Sigmoid colon (tissue), 7 donors: ENCODE results near the gene CRY2. TPM values are rescaled to one million over a fixed set of nuclear protein-coding genes. Genes with fewer than 3 reads are reported as not detected.

ENCODE experiments used
- DNase-seq: peaks from one replicate; pipeline ENCODE4 v3.0.0-alpha.2; 2019
- H3K27ac ChIP-seq, 4 donors: fragments of 200-600 bp; sonication (generic); one replicate each; pipeline ENCODE4 v1.5.1; 2016 to 2019; ENCODE audit warnings: mild to moderate bottlenecking in 1 of 4
- H3K27me3 ChIP-seq, 3 donors: fragments of 200-600 bp; sonication (generic); one replicate each; pipeline ENCODE4 v1.5.1; 2019; ENCODE audit warnings: mild to moderate bottlenecking in 1 of 3
- H3K36me3 ChIP-seq, 4 donors: fragments of 200-600 bp; sonication (generic); one replicate each; pipeline ENCODE4 v1.5.1; 2016 to 2019
- H3K4me1 ChIP-seq, 4 donors: fragments of 200-600 bp; sonication (generic); one replicate each; pipeline ENCODE4 v1.5.1; 2017 to 2019
- H3K4me3 ChIP-seq, 4 donors: fragments of 200-600 bp; sonication (generic); one replicate each; pipeline ENCODE4 v1.5.1; 2017 to 2019; ENCODE audit warnings: mild to moderate bottlenecking in 2 of 4, moderate library complexity in 1 of 4
- H3K9me3 ChIP-seq, 4 donors: fragments of 200-600 bp in 3 of 4; sonication (generic) in 3 of 4; one replicate each; pipeline versions ENCODE4 v1.5.1 to v1.6.1; 2013 to 2019
- CTCF ChIP-seq, 4 experiments: fragments of 450-650 bp in 3 of 4; fragments of 200-600 bp in 1 of 4; IDR thresholded peaks; one replicate each; pipeline ENCODE4 v1.5.1; 2016 to 2019; ENCODE audit warnings: antibody characterized with exemption in 4 of 4, mild to moderate bottlenecking in 3 of 4, moderate library complexity in 2 of 4
- EP300 ChIP-seq, 4 donors: sonication (generic); formaldehyde crosslinking; IDR thresholded peaks; one replicate each; pipeline ENCODE4 v1.6.1; 2017; ENCODE audit warnings: antibody characterized with exemption in 4 of 4
- POLR2A ChIP-seq, 2 donors: fragments of 450-650 bp; IDR thresholded peaks; one replicate each; pipeline ENCODE4 v1.6.1; 2016; ENCODE audit warnings: antibody characterized with exemption in 2 of 2, mild to moderate bottlenecking in 2 of 2, moderate library complexity in 2 of 2
- POLR2AphosphoS5 ChIP-seq, 4 donors: sonication (generic); formaldehyde crosslinking; IDR thresholded peaks; one replicate each; pipeline ENCODE4 v1.6.1; 2017; ENCODE audit warnings: antibody characterized with exemption in 4 of 4
- WGBS, 2 donors: extraction: QIAGEN DNeasy Blood & Tissue Kit; methylation state at CpG; one replicate each; pipeline ENCODE4 v1.1.7; 2013; 5-methylcytosine and 5-hydroxymethylcytosine counted together
- intact Hi-C: fragments of 100-400 bp; cut with DNase I; formaldehyde crosslinking; loops from one replicate; pipeline ENCODE4 v1.15.1; 2023
- polyA plus RNA-seq, 3 donors: library from polyadenylated mRNA; stranded (reverse); fragments of 200-250 nt; gene quantifications; one replicate each; pipeline ENCODE4 v1.2.3, GENCODE V29; 2013
- total RNA-seq, 4 donors: library from RNA; depleted of rRNA; stranded (reverse); fragments of >200 nt; gene quantifications; one replicate each; pipeline ENCODE4 v1.1.0, GENCODE V29; 2016
- donor health status: healthy with polysubstance abuse.
- donor health status: Bipolar disorder and iron deficiency.
- donor health status: healthy.

The CRY2 gene
- total and polyA plus RNA-seq, 7 donors: 5.3 to 49.3 (median 27.5) TPM

GRCh38 chr11:45918962-45919675 lies 71.8 kb downstream of the CRY2 start:
- no peak for TF ChIP-seq POLR2A (IDR thresholded peaks at IDR 0.05)
- TF ChIP-seq EP300 (IDR thresholded peaks at IDR 0.05): no peak
- no peak for TF ChIP-seq CTCF (IDR thresholded peaks at IDR 0.05)
- TF ChIP-seq POLR2AphosphoS5 (IDR thresholded peaks at IDR 0.05): no peak
- Histone ChIP-seq H3K27me3 (peaks cover 15 to 26% (median 20%) of the 10 kb centered on the region in 3 donors), H3K9me3 (no peaks in the 10 kb centered on the region), H3K36me3 (peaks cover 3 to 19% (median 11%) of the 10 kb centered on the region in 4 donors), H3K27ac (peak overlapping the region; percentile 90 to 92 (median 91)), H3K4me1 (peaks cover 0 to 38% (median 32%) of the 10 kb centered on the region in 4 donors), H3K4me3 (peak overlapping the region in 3 of 4 donors; percentile 85 to 96 (median 86))
- WGBS, 2 donors: 63 to 68% methylated on average over 7 of the region's 7 CpGs
- intact Hi-C loops: loop anchor here (1.0 kb wide), 2 partner anchors 114 to 202 kb away; partner anchors contain the start of genes PHF21A and SLC35C1
- DNase-seq: peak; percentile 54

GRCh38 chr11:45919806-45920530 lies 72.7 kb downstream of the CRY2 start:
- Histone ChIP-seq H3K27me3 (peaks cover 15 to 28% (median 20%) of the 10 kb centered on the region in 3 donors), H3K9me3 (no peaks in the 10 kb centered on the region), H3K4me1 (peaks cover 0 to 38% (median 32%) of the 10 kb centered on the region in 4 donors), H3K27ac (no peak overlapping the region), H3K4me3 (no peak overlapping the region), H3K36me3 (peaks cover 0 to 11% (median 4%) of the 10 kb centered on the region in 4 donors)
- WGBS, 2 donors: 83 to 88% methylated on average over 13 of the region's 13 CpGs
- TF ChIP-seq CTCF (IDR thresholded peaks at IDR 0.05) (no peak), POLR2AphosphoS5 (IDR thresholded peaks at IDR 0.05) (no peak), EP300 (IDR thresholded peaks at IDR 0.05) (no peak), POLR2A (IDR thresholded peaks at IDR 0.05) (no peak)
- intact Hi-C loops: no loop called here
- DNase-seq: peak; percentile 58

- Histone ChIP-seq H3K4me3 (no peak overlapping the region), H3K36me3 (peaks cover 0 to 2% (median 0%) of the 10 kb centered on the region in 4 donors), H3K27ac (no peak overlapping the region), H3K4me1 (peaks cover 0 to 38% (median 32%) of the 10 kb centered on the region in 4 donors), H3K27me3 (peaks cover 15 to 34% (median 20%) of the 10 kb centered on the region in 3 donors), H3K9me3 (no peaks in the 10 kb centered on the region)
- 84 to 91% methylated on average over 6 of the region's 6 CpGs for WGBS, 2 donors
- peak; percentile 42 for DNase-seq
- intact Hi-C loops: no loop called here
- TF ChIP-seq POLR2AphosphoS5 (IDR thresholded peaks at IDR 0.05): no peak
- TF ChIP-seq CTCF (IDR thresholded peaks at IDR 0.05): no peak
- TF ChIP-seq EP300 (IDR thresholded peaks at IDR 0.05): no peak
- no peak for TF ChIP-seq POLR2A (IDR thresholded peaks at IDR 0.05)
Measured at GRCh38 chr11:45920531-45921477, 73.5 kb downstream of the CRY2 start.
